GM06990 (cell line): ENCODE data around the gene POLN.
A peak's percentile ranks its signal among the peaks of the same experiment; 100 is the strongest.

ENCODE experiments used
- DNase-seq: peaks from one replicate; pipeline ENCODE4 v3.0.0-alpha.2; 2011; ENCODE audit not compliant: insufficient read length; ENCODE audit errors: extremely low read depth
- H3K27me3 ChIP-seq: replicated peaks from 2 replicates; pipeline ENCODE4 v1.6.0; 2011; ENCODE audit warnings: low read length; ENCODE audit not compliant: control insufficient read depth, insufficient read depth
- H3K36me3 ChIP-seq: 2 replicates; pipeline ENCODE4 v1.5.1; 2011; ENCODE audit warnings: low read length; ENCODE audit not compliant: control insufficient read depth, insufficient read depth
- H3K4me3 ChIP-seq: replicated peaks from 2 replicates; pipeline ENCODE4 v1.5.1; 2011; ENCODE audit warnings: low read depth, mild to moderate bottlenecking, control low read depth, low read length
- CTCF ChIP-seq: IDR thresholded peaks from 2 replicates; pipeline ENCODE4 v1.5.1; 2011; ENCODE audit warnings: low read length, control low read depth, mild to moderate bottlenecking, inconsistent platforms; ENCODE audit not compliant: insufficient read depth, poor library complexity, severe bottlenecking

The POLN gene

GRCh38 chr4:2042947-2043395 is 198.9 kb downstream of the POLN start:
- H3K4me3 ChIP-seq, result no peak overlapping the region
- no peaks in the 10 kb centered on the region; the same call in 1 of the 2 replicates for H3K27me3 ChIP-seq
- TF ChIP-seq CTCF, result no peak
- no peak for DNase-seq
- no peaks in the 10 kb centered on the region for H3K36me3 ChIP-seq

GRCh38 chr4:2042204-2042946 is 199.5 kb downstream of the POLN start:
- no peaks in the 10 kb centered on the region; the same call in 1 of the 2 replicates for H3K27me3 ChIP-seq
- no peaks in the 10 kb centered on the region for H3K36me3 ChIP-seq
- peak; percentile 30 for DNase-seq
- no peak for TF ChIP-seq CTCF
- H3K4me3 ChIP-seq, result peak overlapping the region; percentile 61

GRCh38 chr4:2041239-2042130 is 200.4 kb downstream of the POLN start:
- no peaks in the 10 kb centered on the region; the same call in 1 of the 2 replicates for H3K27me3 ChIP-seq

GRCh38 chr4:2040391-2041238 is 201.3 kb downstream of the POLN start:
- TF ChIP-seq CTCF, result no peak
- H3K27me3 ChIP-seq, result no peaks in the 10 kb centered on the region; the same call in 1 of the 2 replicates
- H3K36me3 ChIP-seq, result no peaks in the 10 kb centered on the region
- no peak overlapping the region; the same call in 1 of the 2 replicates for H3K4me3 ChIP-seq
- DNase-seq, result no peak

More at GRCh38 chr4:2041239-2042130, 200.4 kb downstream of the POLN start:
- Histone ChIP-seq H3K36me3 (no peaks in the 10 kb centered on the region), H3K4me3 (peak overlapping the region; percentile 61)
- no peak for TF ChIP-seq CTCF
- peak; percentile 88 for DNase-seq

- no peaks in the 10 kb centered on the region; the same call in none of the 2 replicates for H3K27me3 ChIP-seq
- no peak for TF ChIP-seq CTCF
- no peaks in the 10 kb centered on the region for H3K36me3 ChIP-seq
- H3K4me3 ChIP-seq, result no peak overlapping the region
- no peak for DNase-seq
Measured at GRCh38 chr4:2036866-2037265, 205.1 kb downstream of the POLN start.
